Measurements from ENCODE around the gene DUSP2. TPM values are rescaled to one million over a fixed set of nuclear protein-coding genes. Genes with fewer than 3 reads are reported as not detected.

The DUSP2 gene
- total RNA-seq, 1 donor from 2014 or later = 8.0 TPM

DNA sequence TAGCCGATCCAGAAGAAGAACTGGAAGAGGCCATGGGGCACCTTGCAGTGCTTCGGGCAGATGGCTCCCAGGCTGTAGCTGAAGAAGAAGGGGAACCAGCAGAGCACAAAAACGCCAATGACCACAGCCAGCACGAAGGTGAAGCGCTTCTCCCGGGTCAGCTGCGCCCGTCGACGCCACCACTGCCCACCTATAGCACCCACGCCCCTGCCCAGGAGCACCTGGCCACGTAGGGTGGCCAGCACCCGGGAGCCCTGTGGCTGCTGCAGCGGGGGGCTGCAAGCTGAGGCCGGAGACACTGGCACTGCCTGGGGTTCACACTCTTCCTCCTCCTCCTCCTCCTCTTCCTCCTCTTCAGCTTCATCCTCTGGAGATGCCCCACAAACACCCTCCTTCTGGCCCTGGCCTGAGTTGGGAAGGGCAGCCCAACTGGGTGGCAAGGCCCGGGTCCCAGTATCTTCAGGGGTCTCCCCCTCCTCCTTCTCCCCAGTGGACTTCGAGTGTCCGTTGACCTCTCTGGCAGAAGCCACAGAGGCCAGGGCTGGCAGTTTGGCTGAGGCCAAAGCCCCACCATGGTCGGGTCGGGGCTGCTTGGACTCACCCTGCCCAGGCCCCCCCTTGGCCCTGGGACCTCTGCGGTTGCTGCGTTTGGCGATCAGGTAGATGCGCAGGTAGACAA lies 30.2 kb downstream of the DUSP2 start:
- DNase-seq = no peak

DNA sequence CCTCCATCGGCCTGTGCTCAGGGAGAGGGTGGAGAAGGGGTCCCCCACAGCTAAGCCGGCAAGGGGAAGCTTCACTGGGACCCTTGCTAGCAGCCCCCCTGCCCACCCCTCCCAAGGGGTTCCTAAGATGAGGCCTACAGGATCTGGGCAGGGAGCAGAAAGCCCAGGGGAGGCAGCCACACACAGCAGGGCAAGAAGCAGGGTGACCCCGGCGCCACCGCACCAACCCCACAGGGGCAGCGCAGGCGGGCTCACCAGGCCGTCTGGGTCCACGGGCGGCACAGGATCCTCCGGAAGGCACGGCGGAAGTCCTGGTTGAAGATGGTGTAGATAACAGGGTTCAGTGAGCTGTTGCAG lies 30.7 kb downstream of the DUSP2 start:
- no peak for DNase-seq

DNA sequence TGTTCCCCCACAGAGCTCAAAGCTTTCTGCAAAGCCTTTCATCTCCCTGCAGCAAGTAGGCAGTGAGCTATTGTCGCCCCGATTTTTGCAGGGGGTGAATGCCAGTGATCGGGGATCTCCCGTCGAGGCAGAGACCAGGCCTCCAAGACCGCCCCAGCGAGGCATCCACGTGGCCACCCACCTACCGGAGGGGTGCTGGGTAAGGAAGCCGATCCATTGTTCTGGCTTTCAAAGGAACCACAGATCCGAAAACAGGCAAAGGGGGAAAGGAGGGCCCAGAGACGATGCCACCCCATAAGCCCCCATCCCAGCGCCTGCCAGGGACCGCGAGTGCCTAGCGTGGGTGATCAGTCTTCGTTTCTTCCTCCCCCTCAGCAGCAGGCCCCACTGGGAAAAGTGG lies 31.3 kb downstream of the DUSP2 start:
- no peak for DNase-seq

DNA sequence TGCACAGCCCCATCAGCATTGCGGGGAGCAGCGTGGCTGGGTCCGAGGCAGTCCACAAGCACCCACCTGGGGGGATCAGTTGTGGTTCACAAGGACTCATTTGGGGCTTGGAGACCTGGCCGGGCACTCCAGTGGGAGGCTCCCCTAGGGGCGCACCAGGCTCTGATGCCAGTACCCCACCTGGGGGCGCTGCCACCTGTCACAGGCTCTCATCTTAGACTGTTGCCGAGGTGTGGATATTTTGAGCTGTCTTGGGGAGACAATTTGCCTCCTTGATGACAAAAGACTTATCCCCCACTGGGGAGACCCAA lies 31.9 kb downstream of the DUSP2 start:
- no peak for DNase-seq

DNA sequence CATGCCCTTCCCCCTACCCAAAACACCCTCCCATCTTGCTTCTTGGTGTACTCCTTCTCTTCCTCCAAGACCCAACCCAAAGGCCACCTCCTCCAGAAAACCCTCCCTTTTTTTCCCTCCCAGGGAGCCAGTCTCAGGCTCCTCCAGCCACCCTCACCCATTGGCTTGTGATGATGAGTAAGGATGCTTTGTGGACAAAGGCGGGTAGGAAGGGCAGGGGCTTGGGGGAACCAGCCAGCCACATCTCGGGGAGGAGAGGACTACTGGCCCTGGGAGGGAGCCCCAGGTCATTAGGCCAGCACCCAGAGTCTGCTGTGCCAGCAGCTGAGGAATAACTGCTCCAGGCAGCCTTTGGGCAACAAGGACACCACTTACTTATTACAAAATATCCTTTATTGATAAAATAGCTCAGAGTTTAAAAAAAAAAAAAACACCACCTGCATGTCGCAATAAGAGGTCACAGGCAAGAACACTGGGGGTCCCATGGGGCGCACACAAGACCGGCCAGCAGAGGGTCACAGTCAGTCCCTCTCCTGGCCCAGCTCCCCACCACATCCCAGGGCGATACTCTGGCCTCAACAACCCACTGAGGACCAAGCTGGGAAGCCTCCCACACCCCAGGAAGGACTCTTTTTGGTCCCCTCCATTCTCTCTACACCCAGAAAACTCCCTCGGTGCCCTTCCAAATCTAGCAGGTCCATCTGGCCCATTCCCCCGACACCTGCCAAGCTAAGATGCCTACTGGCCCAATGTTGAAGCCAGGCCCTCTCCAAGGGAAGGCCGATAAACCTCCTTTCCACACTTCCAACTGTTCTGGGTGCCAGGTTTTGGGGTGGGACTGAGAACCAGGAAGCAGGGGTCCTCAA lies 32.5 kb downstream of the DUSP2 start:
- DNase-seq = no peak

DNA sequence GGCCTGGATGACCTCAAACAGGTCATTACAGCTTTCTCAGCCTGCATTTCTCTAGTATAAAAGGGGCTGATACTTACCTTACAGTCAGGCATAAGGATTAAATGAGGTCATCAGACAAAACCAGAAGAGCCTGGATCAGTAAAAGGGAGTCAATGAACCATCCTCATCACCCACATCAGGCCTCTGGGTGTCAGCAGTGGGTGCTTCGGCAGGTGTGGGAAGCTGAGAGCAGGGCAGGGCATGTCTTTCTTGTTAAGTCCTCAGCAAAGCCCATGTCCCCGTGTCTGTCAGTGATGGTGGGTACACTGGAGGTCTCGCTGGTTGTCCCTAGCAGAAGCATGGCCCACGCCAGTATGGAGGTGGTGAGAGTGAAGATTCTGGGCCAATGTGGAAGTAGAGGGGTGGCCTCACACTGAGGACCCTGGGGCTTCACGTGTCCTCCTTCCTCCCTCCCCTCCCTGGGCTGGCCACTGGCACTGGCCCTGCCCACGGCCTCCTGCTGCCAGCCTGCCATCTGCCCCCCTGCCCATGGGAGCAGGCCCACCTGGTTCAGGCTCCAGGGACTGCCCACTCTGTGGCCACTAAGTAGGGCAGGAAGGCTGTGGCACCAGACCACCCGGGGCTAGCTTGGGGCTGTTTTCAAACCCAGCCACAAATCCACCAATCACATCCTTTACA lies 33.3 kb downstream of the DUSP2 start:
- DNase-seq = no peak

DNA sequence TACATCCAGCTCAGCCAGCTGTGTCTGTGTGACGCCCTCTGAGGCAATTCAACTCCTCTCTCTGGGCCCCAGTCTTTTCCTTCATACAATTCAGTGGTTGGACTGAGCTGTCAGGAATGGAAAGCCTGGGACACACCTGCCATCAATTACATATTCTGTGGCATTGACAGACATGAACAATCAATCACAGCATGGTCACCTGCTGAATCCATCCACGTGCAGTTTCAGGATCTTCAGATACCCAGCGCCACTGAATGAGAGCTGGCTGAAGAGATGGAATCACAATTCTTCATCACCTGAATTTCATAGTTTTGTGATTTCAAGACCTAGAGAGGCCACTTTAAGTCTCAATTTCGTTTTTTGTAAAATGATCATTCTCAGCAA lies 34.0 kb downstream of the DUSP2 start:
- no peak for DNase-seq

DNA sequence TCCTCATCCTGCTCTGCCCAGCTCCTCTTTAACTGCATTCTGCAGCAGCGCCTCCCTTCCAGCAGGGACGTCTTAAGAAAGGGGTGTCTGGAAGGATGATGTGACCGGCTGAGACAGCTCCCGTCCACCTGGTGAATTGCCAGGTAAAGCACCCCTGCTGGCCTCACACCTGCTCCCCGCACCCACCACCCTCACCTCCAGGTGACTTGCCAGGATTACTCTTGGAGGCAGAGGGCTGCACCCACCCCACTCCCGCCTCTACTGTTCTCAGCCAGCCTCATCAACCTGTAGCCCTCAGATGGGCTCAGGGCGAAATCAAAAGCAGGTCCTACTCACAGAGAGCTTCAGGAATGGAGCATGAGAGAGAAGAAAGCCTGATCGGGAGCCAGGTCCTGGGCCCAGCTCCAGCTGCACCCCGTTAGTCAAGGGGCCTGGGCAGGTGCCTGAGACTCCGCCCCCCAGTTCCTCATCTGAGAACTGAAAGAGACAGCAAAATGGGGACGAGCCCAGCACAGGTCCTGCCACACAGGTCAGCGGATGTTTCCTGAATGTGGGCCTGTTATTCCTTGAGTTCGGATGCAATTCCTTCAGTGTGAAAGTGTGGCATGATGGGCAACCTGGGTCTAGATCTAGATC lies 34.5 kb downstream of the DUSP2 start:
- no peak for DNase-seq

DNA sequence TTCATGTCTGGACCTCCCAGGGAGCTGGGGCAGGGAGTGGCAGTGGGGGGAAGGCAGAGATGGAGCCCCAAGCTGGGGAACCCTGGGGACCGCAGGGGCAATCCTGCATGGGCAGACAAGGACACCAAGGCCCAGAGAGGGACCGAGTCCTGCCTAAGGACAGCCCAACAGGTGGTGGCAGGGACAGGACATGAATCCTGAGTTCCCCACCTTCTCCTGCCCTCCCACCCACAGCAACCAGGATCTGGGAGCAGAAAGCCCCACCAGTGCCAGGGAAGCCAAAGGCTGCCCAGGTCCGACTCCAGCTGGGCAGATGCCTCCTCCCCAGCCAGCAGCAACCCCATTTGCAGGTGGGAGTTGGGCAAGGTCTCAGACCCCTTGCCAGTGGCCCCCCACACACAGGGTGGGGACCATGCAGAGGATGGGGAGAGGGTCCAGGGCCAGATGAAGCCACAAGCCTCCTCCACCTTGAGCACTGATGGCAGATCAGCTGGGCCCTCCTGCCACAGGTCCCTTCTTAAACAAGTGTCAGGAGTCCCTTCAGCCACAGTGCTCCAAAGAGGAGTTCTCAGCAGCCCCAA lies 35.2 kb downstream of the DUSP2 start:
- no peak for DNase-seq

DNA sequence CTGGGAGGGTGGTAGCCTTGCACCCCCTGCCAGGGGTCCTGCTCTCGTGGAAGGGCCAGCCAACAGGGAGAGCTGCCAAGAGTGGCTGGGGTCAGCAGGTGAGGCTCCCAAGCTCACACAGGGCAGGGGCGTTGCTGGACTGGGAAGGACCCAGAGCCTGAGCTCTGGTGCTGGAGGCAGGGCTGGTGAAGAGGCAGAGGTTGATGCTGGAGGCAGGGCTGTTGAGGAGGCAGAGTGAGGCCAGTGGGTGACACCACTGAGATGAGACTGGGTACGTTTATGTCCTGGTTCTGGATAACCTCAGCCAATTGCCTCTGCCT lies 35.9 kb downstream of the DUSP2 start:
- DNase-seq = no peak

DNA sequence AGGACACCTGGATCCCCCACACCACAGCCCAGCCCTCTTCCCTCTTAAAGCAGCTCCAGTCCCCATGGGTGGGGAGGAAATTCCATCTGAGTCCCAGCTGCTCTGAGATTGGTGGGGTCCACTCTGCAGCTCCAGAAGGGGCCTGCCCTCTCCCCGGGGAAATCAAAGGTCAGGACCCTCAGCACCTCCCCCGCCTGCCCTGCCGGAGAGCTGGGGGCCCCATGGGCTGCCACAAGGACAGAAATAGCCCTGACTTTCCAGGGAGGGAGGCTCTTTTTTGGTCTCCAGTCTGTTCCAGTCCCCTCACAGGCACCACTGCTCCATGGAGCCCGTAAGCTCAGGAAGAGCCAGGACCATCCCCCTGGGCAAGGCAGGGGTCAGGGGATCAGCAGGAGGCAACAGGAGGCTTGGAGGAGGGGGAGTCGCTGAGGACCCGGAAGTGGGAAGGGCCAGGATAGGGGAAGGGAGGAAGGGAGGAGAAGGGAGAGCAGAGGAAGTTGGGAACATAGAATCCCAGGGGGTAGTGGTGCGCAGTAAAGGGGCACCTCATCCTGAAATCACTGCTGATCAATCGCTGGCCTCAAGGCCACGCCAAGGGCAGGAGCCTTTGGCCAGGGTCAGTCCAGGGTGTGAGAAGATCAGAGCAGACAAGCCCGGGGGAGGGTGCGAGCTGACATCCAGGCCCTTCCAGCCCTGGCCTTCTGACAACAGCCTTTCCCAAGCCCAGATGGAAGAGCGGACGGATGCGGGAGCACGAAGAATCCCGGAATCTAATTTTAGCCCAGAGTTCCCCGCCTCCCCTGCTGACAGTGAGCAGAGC lies 36.5 kb downstream of the DUSP2 start:
- peak; percentile 72 for DNase-seq

DNA sequence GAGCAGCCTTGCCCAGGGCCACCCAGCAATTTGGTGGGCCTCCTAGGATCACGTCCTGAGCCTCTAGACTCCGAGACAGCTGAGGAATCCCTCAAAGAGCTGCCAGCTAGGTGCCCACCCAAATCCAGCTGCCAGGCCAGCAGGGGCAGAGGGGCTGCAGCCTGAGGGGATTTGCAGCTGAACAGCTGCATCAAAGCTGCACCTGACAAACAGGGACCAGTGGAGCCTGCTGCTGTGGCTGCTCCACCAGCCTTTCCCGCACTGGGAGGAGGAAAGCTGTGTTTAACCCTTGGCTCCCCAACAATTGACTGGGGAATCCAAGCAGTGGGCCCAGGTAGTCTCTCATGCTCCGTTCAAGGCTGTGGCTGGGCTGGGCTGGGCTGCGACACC lies 37.1 kb downstream of the DUSP2 start:
- peak; percentile 55 for DNase-seq

DNA sequence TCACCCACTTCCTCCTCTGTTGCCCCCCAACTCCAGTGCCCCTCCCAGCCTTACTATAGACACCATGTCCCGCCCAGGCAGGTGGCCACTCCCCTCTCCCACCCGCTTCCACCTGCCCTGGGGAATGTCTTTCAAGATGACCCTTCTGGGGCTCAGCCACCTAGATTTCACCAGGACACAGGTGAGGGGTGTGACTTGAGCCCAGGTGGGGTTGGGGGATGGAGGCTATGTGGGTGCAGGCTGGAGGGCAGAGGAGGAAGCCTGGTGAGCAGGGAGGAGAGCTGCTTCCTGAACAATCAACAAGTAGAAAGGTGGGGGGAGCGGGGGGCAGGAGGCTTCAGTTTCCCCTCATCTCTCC lies 37.6 kb downstream of the DUSP2 start:
- DNase-seq = no peak

DNA sequence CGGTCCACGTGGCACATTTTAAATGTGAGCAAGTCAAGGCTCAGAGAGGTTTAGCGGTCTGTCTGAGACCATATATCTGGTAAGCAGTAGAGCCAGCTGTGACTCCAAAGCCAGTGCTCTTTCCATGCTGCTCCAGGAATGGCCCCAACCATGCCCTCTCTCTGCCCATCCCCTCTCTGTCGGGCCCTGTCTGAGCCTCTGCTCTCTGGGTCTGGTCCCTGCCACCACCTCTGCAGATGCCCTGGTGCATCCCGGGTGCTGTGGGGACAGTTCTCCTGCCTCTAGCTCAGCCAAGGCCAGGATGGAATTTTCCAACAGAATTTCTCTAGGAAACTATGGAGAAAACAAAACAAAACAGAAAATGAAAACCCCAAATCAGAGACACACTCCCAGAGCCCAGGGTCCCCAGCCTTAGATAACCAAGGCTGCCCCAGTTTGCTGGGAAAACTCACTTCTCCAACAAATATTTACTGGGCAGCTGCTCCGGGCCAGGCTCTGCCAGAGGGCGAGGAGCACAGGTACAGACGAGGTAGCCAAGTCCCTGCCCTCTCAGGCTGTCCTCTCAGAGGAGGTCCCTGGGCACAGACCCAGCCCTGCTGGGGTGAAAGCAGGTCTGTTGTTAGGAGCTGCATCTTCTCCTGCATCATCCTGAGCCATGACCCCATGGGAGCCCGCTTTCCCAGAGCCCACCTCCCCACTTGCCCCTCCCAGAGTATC lies 38.1 kb downstream of the DUSP2 start:
- DNase-seq = no peak

DNA sequence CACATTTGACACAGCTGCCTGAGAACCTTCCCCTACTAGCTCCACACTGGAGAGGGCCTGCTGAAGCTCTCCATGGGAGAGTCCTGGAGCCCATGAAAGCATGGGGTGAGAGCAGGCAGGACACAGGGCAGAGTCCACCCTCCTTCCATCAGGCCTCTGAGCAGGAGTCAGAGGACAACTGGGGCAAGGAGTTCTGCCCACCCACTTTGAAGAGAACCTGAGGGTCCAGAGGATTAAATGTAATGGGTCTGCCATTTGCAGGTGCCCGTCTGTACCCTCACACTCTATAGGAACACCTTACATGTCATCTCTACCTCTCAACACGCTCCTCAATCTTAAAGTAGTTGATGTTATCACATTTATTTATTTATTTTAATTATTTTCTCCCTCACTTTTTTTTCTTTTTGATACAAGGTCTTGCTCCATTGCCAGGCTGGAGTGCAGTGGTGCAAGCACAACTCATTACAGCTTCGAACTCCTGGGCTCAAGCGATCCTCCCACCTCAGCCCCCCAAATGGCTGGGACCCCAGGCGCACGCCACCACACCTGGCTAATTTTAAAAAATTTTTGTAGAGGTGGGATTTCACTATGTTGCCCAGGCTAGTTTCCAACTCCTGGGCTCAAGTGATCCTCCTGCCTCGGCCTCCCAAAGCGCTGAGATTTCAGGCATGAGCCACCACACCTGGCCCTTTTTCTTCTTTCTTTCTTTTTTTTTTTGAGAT lies 39.1 kb downstream of the DUSP2 start:
- DNase-seq = no peak

DNA sequence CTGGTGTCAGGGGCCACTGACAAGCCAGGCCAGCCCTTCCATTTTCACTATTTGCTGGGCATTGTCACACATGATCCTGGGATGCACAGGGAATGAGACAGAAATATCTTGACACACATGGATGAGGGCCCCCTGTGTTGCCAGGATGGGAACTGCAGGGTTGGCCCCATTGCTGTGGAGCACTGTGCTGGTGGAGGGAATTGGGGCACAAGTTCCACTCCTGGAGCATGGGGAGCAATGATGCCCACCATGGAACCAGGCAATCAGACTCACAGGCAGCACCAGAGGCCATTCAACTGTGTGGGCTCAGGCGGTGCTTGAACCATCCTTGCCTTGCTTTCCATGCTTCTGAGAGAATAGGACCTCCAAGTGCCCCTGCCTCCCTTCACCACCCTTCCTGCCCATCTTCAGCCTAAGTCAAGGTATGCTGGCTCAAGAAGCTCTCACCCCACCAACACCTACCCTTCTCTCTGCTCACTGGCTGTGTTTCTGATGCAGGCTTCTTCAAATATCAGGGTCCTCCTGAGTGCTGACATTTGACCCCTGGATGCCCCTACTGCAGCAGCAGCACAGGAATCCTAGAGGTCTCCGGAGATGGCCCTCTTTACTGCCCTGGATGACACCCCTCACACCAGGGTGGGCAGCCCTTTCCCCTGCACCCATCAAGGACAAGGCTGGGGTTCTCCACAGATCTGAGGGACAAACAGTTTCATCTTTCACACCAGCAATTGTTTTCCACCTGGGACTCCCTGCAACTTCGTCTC lies 39.9 kb downstream of the DUSP2 start:
- no peak for DNase-seq

DNA sequence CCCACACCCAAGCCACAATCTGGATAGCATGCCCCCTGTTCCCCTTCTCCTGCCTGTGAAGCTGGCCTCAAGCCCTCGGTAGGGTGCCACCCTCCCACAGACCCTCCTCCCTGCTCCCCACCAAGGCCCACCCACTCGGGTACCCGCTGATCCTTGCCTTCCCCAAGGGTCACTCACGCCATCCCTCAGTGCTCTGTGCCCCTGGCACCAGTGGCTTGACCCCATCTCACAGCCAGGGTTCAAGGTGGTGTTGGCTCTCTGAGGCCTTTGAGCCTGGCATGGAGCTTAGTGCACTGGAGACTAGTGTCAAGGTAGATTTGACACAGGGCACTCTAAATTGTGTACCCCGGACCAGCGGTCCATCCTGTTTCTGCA lies 40.8 kb downstream of the DUSP2 start:
- DNase-seq = no peak

DNA sequence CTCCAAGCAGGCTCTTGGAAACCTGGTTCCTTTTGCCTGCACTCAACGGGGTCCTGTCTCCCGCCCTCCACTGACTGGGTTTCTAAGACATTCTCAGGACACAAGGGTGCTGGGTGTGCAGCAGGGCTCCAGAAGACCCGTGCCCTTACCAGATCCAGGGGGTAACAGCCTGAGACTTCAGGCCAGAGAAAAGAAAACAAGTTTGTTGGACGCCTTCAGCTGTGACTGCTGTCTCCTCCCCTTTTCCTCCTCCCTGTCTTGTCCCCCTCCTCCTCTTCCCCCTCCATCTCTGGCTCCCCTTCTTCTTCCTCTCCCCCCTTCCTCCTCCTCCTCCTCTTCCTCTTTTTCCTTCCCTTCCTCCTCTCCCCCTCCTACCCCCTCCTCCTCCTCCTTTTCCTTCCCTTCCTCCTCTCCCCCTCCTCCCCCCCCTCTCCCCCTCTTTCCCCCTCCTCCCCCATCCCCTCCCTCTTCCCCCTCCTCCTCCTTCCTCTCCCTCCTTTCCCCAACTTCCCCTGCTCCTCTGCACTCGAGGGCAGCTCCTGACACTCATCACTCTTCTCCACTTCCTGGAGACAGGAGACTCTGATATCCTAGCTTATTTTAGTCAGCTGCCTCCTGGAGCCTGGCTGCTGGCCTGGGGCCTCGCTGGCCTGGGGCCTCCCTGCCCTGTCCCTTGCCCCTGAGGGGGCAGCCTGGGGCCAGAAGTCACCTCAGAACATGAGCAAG lies 41.3 kb downstream of the DUSP2 start:
- no peak for DNase-seq

DNA sequence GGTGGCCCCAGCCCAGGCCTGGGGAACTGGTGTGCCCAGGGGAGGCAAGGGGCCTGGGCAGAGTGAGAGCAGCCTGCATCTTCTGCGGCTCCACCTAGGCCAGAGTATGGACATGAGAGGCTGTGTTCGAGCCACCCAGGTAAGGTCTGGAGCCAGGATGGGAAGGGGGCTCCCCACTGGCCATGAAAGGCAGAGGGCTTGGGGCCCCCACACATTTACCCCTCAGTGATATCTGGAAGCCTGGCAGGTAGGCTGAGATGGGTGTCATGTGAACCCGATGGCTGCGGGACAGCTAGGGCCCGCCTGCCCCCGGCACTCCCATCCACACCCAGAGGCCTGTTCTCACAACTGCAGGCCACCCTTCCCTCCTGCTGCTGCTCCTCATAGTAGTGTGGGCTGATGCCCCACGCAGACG lies 42.0 kb downstream of the DUSP2 start:
- DNase-seq = no peak

All from tongue (tissue), 2 donors.